ENCODE results near the gene INS.

GRCh38 chr11:2169005-2169378 lies 8.0 kb upstream of the INS start:
- TF ChIP-seq POLR2A (IDR thresholded peaks at IDR 0.05) = no peak
- TF ChIP-seq CTCF (IDR thresholded peaks at IDR 0.05) = no peak
